A549 treated with RU486 at 1 μM for 4 hours (cell line): ENCODE measurements around the gene NINJ2. TPM values are rescaled to one million over a fixed set of nuclear protein-coding genes. Genes with fewer than 3 reads are reported as not detected.

Experiments used
- total RNA-seq: library from RNA; stranded (reverse); fragments of 200-300 nt; extraction: Qiagen RNA extraction; gene quantifications from 5 replicates; pipeline ENCODE4 v1.2.3, GENCODE V29; 2022; ENCODE audit warnings: low read depth

Gene NINJ2
- 0.37 to 0.69 TPM (median 0.49 TPM) in 5 replicates for total RNA-seq

GRCh38 chr12:663293-663871 lies at the start of gene NINJ2:
NINJ2 (minus strand) TSS chr12:663445; CDS start chr12:663360, 85 bp downstream.

Other genes starting within 250 kb of the NINJ2 start
- 0.43 to 1.0 TPM (median 0.64 TPM) in 5 replicates for gene B4GALNT3, start 203.5 kb downstream of the NINJ2 start, total RNA-seq
- 66.1 to 86.8 TPM (median 78.6 TPM) in 5 replicates for gene WNK1, start 89.1 kb upstream of the NINJ2 start, total RNA-seq